T-cell (primary cell): ENCODE results near the gene KRTAP21-2. TPM values are rescaled to one million over a fixed set of nuclear protein-coding genes. Genes with fewer than 3 reads are reported as not detected.
"Not testable (repeated sequence)": the region's sequence is repeated elsewhere in the genome, so short reads cannot be mapped to it uniquely, and the experiment has no call there.

Experiments used
- ATAC-seq, 4 experiments: fragments of 200-7000 bp in 3 of 4; fragments of 150-1000 bp in 1 of 4; cut with Tn5 transposase; replicated peaks in 1 of 4; 1 replicate in 3 of 4; 2 replicates in 1 of 4; pipeline ENCODE4 v1.10.0; 2021; ENCODE audit warnings: moderate library complexity in 3 of 4, mild to moderate bottlenecking in 2 of 4, moderate number of reproducible peaks in 1 of 4
- CTCF ChIA-PET, 2 donors: fragments of 300-600 bp; sonication (Branson Sonifier 250); formaldehyde crosslinking; loops; one replicate each; lab custom pipeline; 2022; ENCODE audit warnings: antibody characterized with exemption in 2 of 2; lab: Charles Lee
- POLR2A ChIA-PET, 2 donors: fragments of 300-600 bp; sonication (Branson Sonifier 250); formaldehyde crosslinking; loops; one replicate each; lab custom pipeline; 2022; ENCODE audit warnings: antibody characterized with exemption in 2 of 2; lab: Charles Lee
- DNase-seq, 35 experiments: peaks; one replicate each; pipeline versions ENCODE4 v3.0.0 to v3.0.0-alpha.2; 2013 to 2023
- H3K27ac ChIP-seq: one replicate; pipeline ENCODE4 v1.5.1; 2013; ENCODE audit warnings: low read length
- H3K27me3 ChIP-seq, 2 experiments: replicated peaks in 1 of 2; 1 replicate in 1 of 2; 2 replicates in 1 of 2; pipeline versions ENCODE4 v1.6.1 to v1.7.0; 2013; ENCODE audit warnings: low read length in 1 of 2, mixed read lengths in 1 of 2; ENCODE audit not compliant: control insufficient read depth in 2 of 2, insufficient read depth in 2 of 2; ENCODE audit errors: extremely low read depth in 1 of 2
- H3K36me3 ChIP-seq, 2 donors: 1 replicate in 1 of 2; 2 replicates in 1 of 2; pipeline versions ENCODE4 v1.6.1 to v1.7.0; 2013; ENCODE audit warnings: low read length in 1 of 2; ENCODE audit not compliant: control insufficient read depth in 2 of 2, insufficient read depth in 1 of 2; ENCODE audit errors: extremely low read depth in 1 of 2
- H3K4me1 ChIP-seq, 2 experiments: 1 replicate in 1 of 2; 2 replicates in 1 of 2; pipeline versions ENCODE4 v1.6.1 to v1.7.0; 2013; ENCODE audit warnings: low read length in 2 of 2, mixed read lengths in 1 of 2; ENCODE audit not compliant: insufficient read depth in 2 of 2, control insufficient read depth in 1 of 2; ENCODE audit errors: extremely low read depth in 1 of 2
- H3K4me3 ChIP-seq, 2 donors: 1 replicate in 1 of 2; 2 replicates in 1 of 2; pipeline versions ENCODE4 v1.5.1 to v1.7.0; 2013; ENCODE audit warnings: mild to moderate bottlenecking in 2 of 2, low read length in 1 of 2, moderate library complexity in 1 of 2; ENCODE audit not compliant: control insufficient read depth in 1 of 2; ENCODE audit errors: extremely low read depth in 1 of 2
- H3K9me3 ChIP-seq: 2 replicates; pipeline ENCODE4 v1.7.0; 2013
- H3K27ac Mint-ChIP-seq, 2 donors: one replicate each; pipeline ENCODE4 v1.8.0; 2020 to 2021; ENCODE audit warnings: mild to moderate bottlenecking in 2 of 2, mixed read lengths in 2 of 2
- H3K27me3 Mint-ChIP-seq, 2 donors: one replicate each; pipeline ENCODE4 v1.8.0; 2021 to 2022; ENCODE audit warnings: mixed read lengths in 2 of 2
- H3K36me3 Mint-ChIP-seq: one replicate; pipeline ENCODE4 v1.8.0; 2021; ENCODE audit warnings: mixed read lengths
- H3K4me1 Mint-ChIP-seq, 3 donors: one replicate each; pipeline ENCODE4 v1.8.0; 2020 to 2022; ENCODE audit warnings: mixed read lengths in 3 of 3, mild to moderate bottlenecking in 1 of 3
- H3K4me3 Mint-ChIP-seq, 3 donors: one replicate each; pipeline ENCODE4 v1.8.0; 2020 to 2022; ENCODE audit warnings: mild to moderate bottlenecking in 3 of 3, mixed read lengths in 3 of 3, moderate library complexity in 3 of 3
- H3K9me3 Mint-ChIP-seq, 3 donors: one replicate each; pipeline ENCODE4 v1.8.0; 2020 to 2022; ENCODE audit warnings: mixed read lengths in 3 of 3
- WGBS: methylation state at CpG from one replicate; pipeline ENCODE4 v1.1.5; 2013; ENCODE audit warnings: missing lambda C conversion rate; ENCODE audit not compliant: insufficient coverage; 5-methylcytosine and 5-hydroxymethylcytosine counted together
- total RNA-seq, 35 experiments: library from RNA in 6 of 35; stranded (reverse) in 6 of 35; fragments of 120-200 nt in 1 of 35; gene quantifications; one replicate each; pipeline versions ENCODE4 v1.2.1 to v1.2.4 and lab custom pipeline; 2013 to 2026

The KRTAP21-2 gene
- total RNA-seq, 5 donors from 2014 or later (not counting 1 experiment from before 2014, with no cell fraction given) = not detected

DNA sequence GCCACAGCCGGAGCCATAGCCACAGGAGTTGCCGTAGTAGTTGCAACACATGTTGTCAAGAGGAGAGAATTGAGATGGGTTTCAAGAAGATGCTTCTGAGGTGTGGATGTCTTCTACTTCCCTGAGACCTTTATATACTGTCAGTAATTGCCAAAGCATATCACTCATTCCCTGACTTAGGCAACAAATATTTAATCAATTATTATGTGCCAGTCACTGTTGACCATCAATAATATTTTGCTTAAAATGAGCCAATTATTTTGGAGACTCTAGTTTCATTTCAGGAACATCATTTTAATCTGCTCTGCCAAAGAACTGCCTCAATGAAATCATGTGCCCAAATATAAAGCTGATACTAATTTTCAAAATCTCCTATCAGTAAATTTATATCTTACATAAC, 8.3 kb upstream of the KRTAP21-2 start, which contains the start of gene KRTAP21-1:
Gene KRTAP21-1 (minus strand): TSS at position 101 of the 400 bp plus-strand sequence. CDS start 50 bp downstream, at position 51.
- H3K4me1 Mint-ChIP-seq, H3K27me3 ChIP-seq, H3K4me3 Mint-ChIP-seq, H3K27ac Mint-ChIP-seq, ATAC-seq, POLR2A ChIA-PET, H3K27me3 Mint-ChIP-seq, CTCF ChIA-PET, H3K9me3 ChIP-seq, H3K36me3 ChIP-seq, H3K4me1 ChIP-seq, H3K9me3 Mint-ChIP-seq, H3K36me3 Mint-ChIP-seq, DNase-seq, H3K4me3 ChIP-seq, H3K27ac ChIP-seq: not testable (repeated sequence)
- WGBS = no CpG with 5 or more reads among the region's 2 CpGs

DNA sequence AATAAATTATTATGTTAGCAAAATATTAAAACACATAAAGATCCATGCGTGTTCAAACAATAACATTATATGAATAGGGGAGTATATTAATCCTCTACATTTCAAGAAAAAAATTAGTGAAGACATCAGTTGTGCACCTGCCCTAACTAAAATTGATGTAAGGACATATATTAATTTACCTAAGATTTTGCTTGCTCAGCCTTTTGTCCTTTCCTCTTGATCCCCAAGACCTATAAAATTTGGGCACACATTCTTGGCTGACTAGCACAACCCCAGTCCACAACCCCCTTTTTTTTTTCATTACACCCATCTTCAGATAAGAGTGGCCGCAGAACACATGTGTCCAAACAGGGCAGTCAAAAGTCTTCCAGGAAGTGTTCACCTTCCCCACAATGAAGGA, 6.6 kb downstream of the KRTAP21-2 start:
- H3K4me1 Mint-ChIP-seq = no peaks in the 10 kb centered on the region
- H3K4me3 Mint-ChIP-seq = no peak overlapping the region
- DNase-seq (no peak), ATAC-seq (no peak)
- Histone ChIP-seq H3K27ac (no peak overlapping the region), H3K4me1 (no peaks in the 10 kb centered on the region), H3K9me3 (no peaks in the 10 kb centered on the region), H3K27me3 (peaks cover 0 to 2% of the 10 kb centered on the region in 2 experiments), H3K36me3 (no peaks in the 10 kb centered on the region), H3K4me3 (no peak overlapping the region)
- WGBS = 60% methylated on average over 1 of the region's 2 CpGs
- no peak overlapping the region for H3K27ac Mint-ChIP-seq
- POLR2A ChIA-PET = no interaction called here
- no peaks in the 10 kb centered on the region for H3K9me3 Mint-ChIP-seq
- CTCF ChIA-PET = no interaction called here
- H3K27me3 Mint-ChIP-seq = peaks cover 0 to 5% of the 10 kb centered on the region in 2 donors
- no peaks in the 10 kb centered on the region for H3K36me3 Mint-ChIP-seq

DNA sequence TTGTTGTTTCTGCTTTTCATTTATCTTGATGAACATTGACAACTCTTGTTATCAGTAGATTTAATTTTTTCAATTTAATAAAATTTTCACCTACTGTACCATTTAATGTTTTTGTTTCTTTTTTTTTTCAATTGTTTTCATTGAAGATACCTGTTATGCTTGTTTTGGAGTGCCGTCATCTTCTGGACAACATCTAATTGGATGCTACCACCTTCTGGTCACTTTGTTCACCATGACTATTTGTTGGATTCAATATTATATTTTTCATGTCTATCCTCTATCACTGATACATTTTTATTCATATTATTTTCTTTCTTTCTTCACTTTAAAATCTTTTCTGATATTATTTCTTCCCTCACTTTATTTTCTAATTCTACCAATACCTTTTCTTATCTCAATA, 14.0 kb downstream of the KRTAP21-2 start:
- no peaks in the 10 kb centered on the region for H3K27me3 ChIP-seq
- POLR2A ChIA-PET = no interaction called here

DNA sequence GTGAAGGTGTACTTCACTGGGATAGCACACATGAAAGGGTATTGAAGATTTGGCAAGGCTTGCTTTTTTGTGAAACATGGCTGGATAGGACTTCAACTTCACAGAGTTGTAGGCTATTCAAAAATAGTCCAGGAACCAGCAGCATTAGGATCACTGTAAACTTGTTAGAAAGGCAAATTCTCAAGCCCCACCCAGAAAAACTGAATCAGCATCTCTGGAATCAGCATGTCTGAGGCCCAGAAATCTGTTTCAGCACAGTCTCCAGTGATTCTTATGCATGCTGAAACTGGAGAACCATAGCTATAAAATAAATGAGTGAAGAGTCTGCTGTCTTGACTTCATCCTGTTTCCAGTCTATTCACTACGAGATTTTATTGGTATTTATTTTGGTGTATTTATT, 20.3 kb downstream of the KRTAP21-2 start:
- Mint-ChIP-seq H3K9me3 (peaks cover 0 to 3% (median 3%) of the 10 kb centered on the region in 3 donors), H3K4me1 (no peaks in the 10 kb centered on the region), H3K36me3 (no peaks in the 10 kb centered on the region), H3K27me3 (peaks cover 0 to 5% of the 10 kb centered on the region in 2 donors), H3K4me3 (no peak overlapping the region), H3K27ac (no peak overlapping the region)
- Histone ChIP-seq H3K27me3 (no peaks in the 10 kb centered on the region), H3K4me1 (no peaks in the 10 kb centered on the region), H3K9me3 (no peaks in the 10 kb centered on the region), H3K36me3 (no peaks in the 10 kb centered on the region), H3K4me3 (no peak overlapping the region), H3K27ac (no peak overlapping the region)
- DNase-seq (no peak), ATAC-seq (no peak)
- ChIA-PET CTCF (no interaction called here), POLR2A (interaction anchor here in 1 of 2 donors (0.6 kb wide), 1 partner anchor 12 kb away, joined by 3 read pairs; no protein-coding TSS in a partner anchor)
- WGBS = no CpG with 5 or more reads among the region's 1 CpG

More for the DNA sequence above, 14.0 kb downstream of the KRTAP21-2 start:
- H3K4me3 Mint-ChIP-seq = no peak overlapping the region
- no peaks in the 10 kb centered on the region for H3K4me1 Mint-ChIP-seq
- H3K36me3 ChIP-seq = no peaks in the 10 kb centered on the region
- H3K27me3 Mint-ChIP-seq = peaks cover 0 to 6% of the 10 kb centered on the region in 2 donors
- no peak overlapping the region for H3K27ac Mint-ChIP-seq
- WGBS = no CpG with 5 or more reads among the region's 1 CpG
- H3K27ac ChIP-seq = no peak overlapping the region
- peaks cover 0 to 3% (median 0%) of the 10 kb centered on the region in 3 donors for H3K9me3 Mint-ChIP-seq
- no peaks in the 10 kb centered on the region for H3K36me3 Mint-ChIP-seq
- DNase-seq = no peak
- CTCF ChIA-PET = no interaction called here
- H3K9me3 ChIP-seq = no peaks in the 10 kb centered on the region
- no peak for ATAC-seq
- no peak overlapping the region for H3K4me3 ChIP-seq
- no peaks in the 10 kb centered on the region for H3K4me1 ChIP-seq

DNA sequence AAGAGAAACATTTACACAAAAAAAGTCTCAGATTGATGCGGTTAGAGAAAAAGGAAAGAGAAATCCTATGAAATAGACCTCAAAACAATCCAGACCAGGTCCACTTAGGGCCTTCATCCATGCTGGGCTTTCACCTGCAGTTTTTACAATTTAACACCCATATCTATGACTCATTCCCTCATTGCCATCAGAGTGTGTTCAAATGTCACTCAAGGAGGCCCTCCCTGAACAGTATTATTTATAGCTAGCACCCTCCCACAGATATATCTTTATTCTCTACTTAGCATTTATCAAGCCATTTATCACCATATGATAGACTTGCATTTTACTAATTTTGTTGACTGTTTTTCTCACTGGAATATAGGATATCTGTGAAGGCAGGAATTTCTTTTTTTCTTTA, 27.7 kb downstream of the KRTAP21-2 start:
- no peak for DNase-seq
- H3K4me1 ChIP-seq = no peaks in the 10 kb centered on the region
- H3K9me3 Mint-ChIP-seq = peaks cover 0 to 3% (median 0%) of the 10 kb centered on the region in 3 donors
- no CpG with 5 or more reads among the region's 1 CpG for WGBS
- no peaks in the 10 kb centered on the region for H3K36me3 ChIP-seq
- H3K27me3 ChIP-seq = no peaks in the 10 kb centered on the region
- no peak overlapping the region for H3K4me3 ChIP-seq
- H3K27ac Mint-ChIP-seq = no peak overlapping the region
- no peak for ATAC-seq
- no peaks in the 10 kb centered on the region for H3K27me3 Mint-ChIP-seq
- no peaks in the 10 kb centered on the region for H3K9me3 ChIP-seq
- no peak overlapping the region for H3K4me3 Mint-ChIP-seq
- no peaks in the 10 kb centered on the region for H3K36me3 Mint-ChIP-seq
- CTCF ChIA-PET = no interaction called here
- POLR2A ChIA-PET = no interaction called here
- H3K27ac ChIP-seq = no peak overlapping the region
- H3K4me1 Mint-ChIP-seq = peaks cover 0 to 10% (median 4%) of the 10 kb centered on the region in 3 donors

DNA sequence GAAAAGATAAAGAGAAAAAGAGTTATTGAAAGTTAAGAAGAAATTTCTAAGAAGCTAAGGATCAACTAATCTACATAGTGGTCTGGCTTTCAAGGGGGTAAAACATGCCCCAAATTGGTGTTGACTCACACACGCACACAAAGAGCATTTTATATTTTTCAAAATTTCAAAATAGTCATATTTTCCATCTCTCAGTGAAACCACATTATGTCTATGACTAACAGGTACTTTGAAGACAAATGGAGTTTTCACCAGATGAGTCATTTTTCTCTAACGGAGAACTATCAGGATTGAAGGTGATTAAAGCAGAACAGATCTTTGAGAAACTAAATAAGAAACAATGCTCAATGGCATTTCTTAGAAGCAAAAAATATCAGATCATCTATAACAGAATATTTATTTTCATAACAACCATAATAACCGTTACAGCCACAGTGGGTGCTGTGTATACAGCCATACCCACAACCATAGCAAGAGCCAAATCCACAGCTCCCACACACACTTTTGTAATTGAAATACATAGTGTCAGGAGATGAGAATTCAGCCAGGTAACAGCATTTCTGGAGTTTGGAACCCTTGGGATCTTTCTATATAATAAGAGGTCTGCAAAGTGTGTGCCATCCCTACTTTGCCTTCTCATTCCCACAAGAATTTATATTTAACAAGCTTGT, 28.7 kb downstream of the KRTAP21-2 start, which contains the start of gene KRTAP21-3:
Gene KRTAP21-3 (minus strand): TSS at position 539 of the 671 bp plus-strand sequence. CDS start 18 bp downstream, at position 521.
- H3K9me3 ChIP-seq = no peaks in the 10 kb centered on the region
- H3K27ac ChIP-seq = no peak within 1 kb of the TSS
- CTCF ChIA-PET = no interaction called here
- Mint-ChIP-seq H3K4me3 (no peak within 1 kb of the TSS), H3K27ac (peak within 1 kb of the TSS in 1 of 2 donors; percentile 50), H3K27me3 (no peaks in the 10 kb centered on the region), H3K9me3 (peaks cover 0 to 3% (median 0%) of the 10 kb centered on the region in 3 donors), H3K4me1 (peaks cover 0 to 10% (median 4%) of the 10 kb centered on the region in 3 donors), H3K36me3 (no peaks in the 10 kb centered on the region)
- no peaks in the 10 kb centered on the region for H3K27me3 ChIP-seq
- no peaks in the 10 kb centered on the region for H3K36me3 ChIP-seq
- no peaks in the 10 kb centered on the region for H3K4me1 ChIP-seq
- DNase-seq = no peak
- no CpG with 5 or more reads among the region's 3 CpGs for WGBS
- POLR2A ChIA-PET = no interaction called here
- no peak within 1 kb of the TSS for H3K4me3 ChIP-seq
- peak in 3 of 4 experiments; percentile 54 to 82 (median 65) for ATAC-seq
